ENCODE data around the gene AMBRA1. TPM values are rescaled to one million over a fixed set of nuclear protein-coding genes. Genes with fewer than 3 reads are reported as not detected.

Gene AMBRA1
- total RNA-seq, 1 donor from 2014 or later = 33.7 TPM

DNA sequence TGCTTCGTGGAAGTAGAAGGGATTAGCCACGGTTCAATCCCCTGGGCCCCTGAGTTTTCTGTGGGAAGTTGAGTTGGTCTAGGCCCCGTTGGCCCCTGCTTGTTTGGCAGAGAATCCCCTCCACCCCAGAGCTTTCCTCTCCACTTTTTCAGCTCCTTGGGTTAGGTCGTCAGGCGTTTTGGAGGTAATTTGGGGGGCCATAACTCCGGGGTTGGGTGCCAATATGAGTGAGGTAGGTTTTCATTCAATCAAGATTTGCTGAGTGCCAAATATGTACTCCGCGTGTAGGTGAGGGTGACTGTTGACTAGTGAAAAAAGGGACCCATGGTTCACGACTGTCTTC lies 24.1 kb upstream of the AMBRA1 start:
- no peak for DNase-seq (ENCODE audit: low spot score)
- intact Hi-C loops (cut with DNase I) = loop anchor here (10.0 kb wide), 1 partner anchor 233 kb away; the partner anchor contains the start of gene MDK
- ATAC-seq = no peak

DNA sequence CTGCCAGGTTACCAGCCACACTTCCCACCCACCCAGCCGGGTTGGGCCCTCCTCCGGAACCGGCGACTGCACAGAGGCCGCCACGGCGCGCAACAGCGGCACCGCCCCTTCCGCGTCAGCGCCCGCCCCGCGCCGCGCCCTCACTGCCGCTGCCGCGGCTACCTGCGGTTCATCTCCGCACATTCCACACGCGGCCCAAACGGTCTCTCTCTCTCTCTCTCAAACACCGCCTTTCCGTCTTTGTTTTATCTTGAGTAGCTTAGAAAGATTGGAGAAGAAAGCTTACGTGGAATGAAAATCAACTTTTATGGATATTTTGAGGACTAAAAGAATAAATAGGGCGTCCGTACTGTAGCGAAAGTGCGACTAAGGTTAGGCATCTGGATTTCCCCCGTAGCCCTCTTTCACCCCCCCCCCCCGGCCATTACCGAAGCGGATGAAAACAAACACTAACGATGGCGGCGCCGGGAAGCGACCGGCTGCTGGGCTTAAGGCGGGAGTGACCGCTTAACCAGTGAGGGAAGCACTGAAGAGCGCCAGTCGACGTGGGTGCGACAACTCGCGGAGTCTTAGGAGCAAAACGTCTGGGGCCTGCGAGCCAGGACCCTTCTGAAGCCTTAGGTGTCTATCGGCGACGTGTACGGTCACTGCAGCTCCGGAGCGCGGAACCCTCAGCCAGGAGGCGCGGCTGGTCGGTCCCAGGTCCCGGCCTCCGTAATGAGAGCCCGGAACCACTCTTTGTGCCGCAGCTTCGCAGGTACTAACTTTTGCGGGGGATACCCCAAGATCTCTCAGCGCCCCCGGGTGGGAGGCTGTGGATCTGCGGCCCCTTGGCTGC lies 23.5 kb upstream of the AMBRA1 start, which contains the start of the genes ATG13 and HARBI1:
Gene ATG13, plus strand, starts transcription at position 420 of the 838 bp plus-strand sequence. CDS start 26,739 bp downstream, outside the sequence.
Gene HARBI1, minus strand, starts transcription at position 94 of the 838 bp plus-strand sequence. CDS start 990 bp downstream, outside the sequence.
- intact Hi-C loops (cut with DNase I) = loop anchor here (10.0 kb wide), 1 partner anchor 233 kb away; the partner anchor contains the start of gene MDK
- ATAC-seq = peak; percentile 98
- DNase-seq (ENCODE audit: low spot score) = peak; percentile 92

DNA sequence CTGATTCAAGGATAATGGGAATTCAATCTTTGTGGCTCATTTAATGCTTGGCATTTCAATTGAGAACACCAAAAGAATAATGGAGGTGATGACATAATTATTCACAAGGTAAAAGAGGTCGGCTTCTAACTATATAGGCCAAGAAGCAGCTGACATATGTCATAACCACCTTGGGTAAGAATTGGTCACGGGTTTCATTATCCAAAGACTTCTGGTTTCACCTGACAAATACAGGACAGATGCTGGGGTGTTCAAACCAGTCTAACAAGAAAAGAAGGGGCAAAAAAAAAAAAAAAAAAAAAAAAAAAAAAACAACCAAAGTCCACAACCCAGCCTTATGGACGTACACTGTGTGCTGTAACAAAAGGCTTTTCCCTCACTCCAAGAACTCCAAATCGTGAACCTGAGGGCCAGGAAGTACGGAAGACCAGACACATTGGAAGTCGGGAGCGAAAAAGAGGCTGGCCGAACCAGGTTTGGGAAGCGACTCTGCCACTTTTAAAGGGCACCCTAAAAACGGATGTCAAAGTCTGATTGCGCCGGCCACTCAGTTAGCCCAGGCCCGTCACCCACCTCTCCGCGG lies 22.8 kb upstream of the AMBRA1 start:
- no peak for ATAC-seq

DNA sequence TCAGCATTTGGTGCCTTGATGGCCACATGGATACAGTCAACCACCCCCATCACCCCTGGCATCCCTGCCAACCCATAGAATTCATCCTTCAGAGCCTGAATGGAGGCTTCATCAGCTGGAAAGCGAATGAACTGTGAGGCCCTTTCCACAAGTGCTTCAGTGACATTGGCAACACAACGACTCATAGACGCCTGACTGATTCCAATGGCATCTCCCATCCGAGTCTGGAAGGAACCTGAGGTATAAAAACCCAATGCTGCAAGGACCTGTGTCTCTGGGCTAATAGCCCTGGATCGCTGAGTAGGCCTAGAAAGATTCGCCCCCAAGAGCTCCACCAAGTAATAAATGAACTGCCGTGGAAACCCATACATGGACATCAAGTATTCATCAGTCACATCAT lies 21.9 kb upstream of the AMBRA1 start:
- no peak for ATAC-seq
- intact Hi-C loops (cut with DNase I) = loop anchor here (10.0 kb wide), 1 partner anchor 231 kb away; the partner anchor contains the start of gene MDK
- no peak for DNase-seq (ENCODE audit: low spot score)

More for the DNA sequence above, 22.8 kb upstream of the AMBRA1 start:
- intact Hi-C loops (cut with DNase I) = loop anchor here (10.0 kb wide), 1 partner anchor 232 kb away; the partner anchor contains the start of gene MDK
- no peak for DNase-seq (ENCODE audit: low spot score)

DNA sequence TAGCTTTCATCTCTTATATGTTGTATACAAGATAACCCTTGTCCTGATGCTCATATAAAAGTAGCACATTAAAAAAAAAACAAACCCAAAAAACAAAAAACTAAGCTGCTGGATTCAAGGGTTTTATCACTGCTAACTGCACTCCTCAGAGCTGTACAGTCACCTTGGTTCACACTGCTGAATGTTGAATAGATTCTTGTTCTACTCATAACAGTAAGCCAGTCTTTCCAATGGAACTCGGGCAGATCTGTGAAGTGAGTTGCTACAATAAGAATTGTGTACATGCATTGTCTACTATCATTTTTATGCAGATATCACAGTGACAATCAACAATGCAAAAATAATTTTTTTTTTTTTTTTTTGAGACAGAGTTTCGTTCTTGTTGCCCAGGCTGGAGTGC lies 18.5 kb upstream of the AMBRA1 start:
- no peak for DNase-seq (ENCODE audit: low spot score)
- no peak for ATAC-seq
- intact Hi-C loops (cut with DNase I) = loop anchor here (10.0 kb wide), 1 partner anchor 228 kb away; the partner anchor contains the start of gene MDK

DNA sequence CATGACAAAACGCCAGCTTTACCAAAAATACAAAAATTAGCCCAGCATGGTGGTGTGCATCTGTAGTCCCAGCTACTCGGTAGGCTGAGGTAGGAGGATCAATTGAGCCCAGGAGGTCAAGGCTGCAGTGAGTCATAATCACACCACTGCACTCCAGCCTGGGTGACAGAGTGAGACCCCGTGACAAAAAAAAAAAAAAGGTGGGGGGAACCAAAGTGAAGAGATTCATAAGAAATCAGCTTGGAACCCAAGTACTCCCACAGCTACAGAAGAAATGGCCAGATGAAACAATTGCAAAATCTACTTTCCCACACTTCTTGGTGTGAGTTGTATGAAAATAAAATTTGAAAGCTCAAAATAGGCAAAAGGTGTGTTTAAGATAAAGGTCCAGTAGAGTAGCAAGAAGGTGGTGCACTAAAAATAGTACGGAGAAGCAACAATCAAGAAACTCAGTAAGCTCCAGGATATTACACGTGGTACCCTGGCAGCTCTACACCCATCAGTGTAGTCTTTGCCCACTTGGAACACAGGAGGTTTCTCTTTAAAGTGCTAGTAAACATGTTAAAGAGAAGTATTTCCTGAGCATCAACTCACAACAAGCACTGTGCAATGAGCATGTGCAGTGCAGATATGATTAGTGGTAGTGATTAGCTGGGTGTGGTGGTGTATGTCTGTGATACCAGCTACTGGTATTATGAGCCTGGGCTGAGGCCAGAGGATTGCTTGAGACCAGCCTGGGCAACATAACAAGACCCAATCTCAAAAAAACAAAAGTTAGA lies 17.9 kb upstream of the AMBRA1 start:
- DNase-seq (ENCODE audit: low spot score) = no peak
- no peak for ATAC-seq
- intact Hi-C loops (cut with DNase I) = loop anchor here (10.0 kb wide), 1 partner anchor 227 kb away; the partner anchor contains the start of gene MDK

DNA sequence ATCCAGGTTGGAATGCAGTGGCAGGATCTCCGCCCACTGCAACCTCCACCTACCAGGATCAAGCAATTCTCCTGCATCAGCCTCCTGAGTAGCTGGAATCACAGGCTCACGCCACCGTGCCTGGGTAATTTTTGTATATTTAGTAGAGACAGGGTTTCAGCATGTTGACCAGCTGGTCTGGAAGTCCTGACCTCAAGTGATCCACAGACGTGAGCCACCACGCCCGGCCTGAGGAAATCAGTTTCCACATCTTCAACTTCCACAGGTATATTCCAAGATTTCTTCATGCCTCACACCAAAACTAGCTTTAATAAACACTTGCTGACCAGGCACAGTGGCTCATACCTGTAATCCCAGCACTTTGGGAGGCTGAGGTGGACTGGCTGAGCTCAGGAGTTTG lies 15.6 kb upstream of the AMBRA1 start:
- no peak for DNase-seq (ENCODE audit: low spot score)
- intact Hi-C loops (cut with DNase I) = no loop called here
- no peak for ATAC-seq

DNA sequence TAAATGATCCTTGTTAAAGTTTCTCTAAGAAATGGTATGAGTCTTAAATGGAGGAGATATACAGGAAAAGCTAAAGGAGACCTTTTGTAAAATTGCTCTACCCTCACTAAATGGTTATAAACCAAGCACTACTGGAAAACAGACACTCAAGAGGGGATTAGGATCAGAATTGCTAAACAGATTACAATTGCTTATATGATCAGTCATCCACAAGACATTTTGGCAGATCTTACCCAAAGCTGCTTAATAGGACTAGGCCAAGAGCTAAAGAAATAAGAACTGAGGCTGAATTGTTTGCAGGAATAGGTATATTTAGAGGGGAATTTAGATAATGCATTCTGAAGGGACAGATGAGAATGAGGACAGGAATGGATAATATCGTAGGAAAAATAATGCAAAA lies 13.7 kb upstream of the AMBRA1 start:
- DNase-seq (ENCODE audit: low spot score) (no peak), ATAC-seq (no peak)
- intact Hi-C loops (cut with DNase I) = no loop called here

DNA sequence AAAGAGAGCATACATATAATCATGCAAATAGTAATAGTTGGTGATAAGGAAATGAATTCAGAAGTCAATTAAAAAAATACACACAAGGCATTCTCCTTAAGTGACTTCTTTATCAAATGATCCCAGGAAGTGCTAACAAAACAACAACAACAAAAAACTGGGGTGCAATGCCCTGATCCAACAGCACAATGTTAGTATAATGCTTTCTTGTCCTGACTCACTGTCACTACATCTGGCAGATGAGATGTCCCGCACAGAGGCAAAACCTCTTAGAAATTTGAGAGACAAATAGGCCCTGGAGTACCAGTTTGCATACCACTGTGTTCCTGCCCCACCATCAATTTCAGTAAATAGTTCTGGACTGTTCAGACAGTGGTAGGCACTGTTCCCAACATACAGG lies 11.0 kb upstream of the AMBRA1 start:
- DNase-seq (ENCODE audit: low spot score) (no peak), ATAC-seq (no peak)
- intact Hi-C loops (cut with DNase I) = no loop called here

DNA sequence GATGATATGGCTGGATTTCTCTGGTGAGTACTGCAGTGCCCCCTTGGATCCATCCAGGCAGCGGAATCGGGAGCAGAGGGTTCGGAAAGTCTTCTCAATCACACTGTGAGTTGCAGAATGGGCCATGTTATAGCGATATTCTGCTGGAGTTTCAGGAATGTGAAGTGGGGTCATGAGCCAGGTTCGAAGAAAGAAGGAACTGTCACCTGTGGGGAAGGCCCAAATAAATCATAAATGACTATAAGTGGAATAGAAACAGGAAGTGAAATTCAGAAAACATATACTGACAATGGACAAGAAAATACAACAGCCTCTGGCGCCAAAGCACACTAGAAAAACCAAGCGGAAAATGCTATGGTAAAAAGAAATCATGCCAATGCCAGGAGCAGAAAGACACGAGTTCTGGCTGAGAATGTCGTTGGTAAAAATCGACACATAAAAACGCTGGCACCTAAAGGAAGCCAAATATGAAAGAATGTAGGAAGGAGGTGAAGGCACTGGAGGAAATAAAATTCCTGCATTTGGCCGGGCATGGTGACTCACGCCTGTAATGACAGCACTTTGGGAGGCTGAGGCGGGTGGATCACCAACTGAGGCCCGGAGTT lies 10.0 kb upstream of the AMBRA1 start:
- DNase-seq (ENCODE audit: low spot score) = no peak
- no peak for ATAC-seq
- intact Hi-C loops (cut with DNase I) = no loop called here

DNA sequence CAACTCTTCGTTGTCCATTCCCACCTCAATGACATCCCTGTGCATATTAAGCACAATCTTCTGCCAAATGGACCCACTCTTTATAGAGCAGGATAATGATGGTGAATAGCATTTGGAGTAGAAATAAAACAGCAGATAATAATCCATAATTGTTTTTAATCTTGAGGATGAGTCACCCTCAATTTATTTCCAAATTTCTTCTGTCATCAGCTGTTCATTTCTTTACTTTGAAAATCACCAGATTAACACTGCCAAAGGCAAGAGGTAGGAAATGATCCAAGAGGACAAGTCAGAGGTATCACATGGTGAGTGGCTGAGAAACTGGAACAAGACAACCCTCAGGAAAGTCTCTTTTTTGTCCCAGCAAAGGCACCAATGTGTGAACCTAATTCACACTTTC lies 7.3 kb upstream of the AMBRA1 start:
- DNase-seq (ENCODE audit: low spot score) (no peak), ATAC-seq (peak; percentile 60)
- intact Hi-C loops (cut with DNase I) = no loop called here

DNA sequence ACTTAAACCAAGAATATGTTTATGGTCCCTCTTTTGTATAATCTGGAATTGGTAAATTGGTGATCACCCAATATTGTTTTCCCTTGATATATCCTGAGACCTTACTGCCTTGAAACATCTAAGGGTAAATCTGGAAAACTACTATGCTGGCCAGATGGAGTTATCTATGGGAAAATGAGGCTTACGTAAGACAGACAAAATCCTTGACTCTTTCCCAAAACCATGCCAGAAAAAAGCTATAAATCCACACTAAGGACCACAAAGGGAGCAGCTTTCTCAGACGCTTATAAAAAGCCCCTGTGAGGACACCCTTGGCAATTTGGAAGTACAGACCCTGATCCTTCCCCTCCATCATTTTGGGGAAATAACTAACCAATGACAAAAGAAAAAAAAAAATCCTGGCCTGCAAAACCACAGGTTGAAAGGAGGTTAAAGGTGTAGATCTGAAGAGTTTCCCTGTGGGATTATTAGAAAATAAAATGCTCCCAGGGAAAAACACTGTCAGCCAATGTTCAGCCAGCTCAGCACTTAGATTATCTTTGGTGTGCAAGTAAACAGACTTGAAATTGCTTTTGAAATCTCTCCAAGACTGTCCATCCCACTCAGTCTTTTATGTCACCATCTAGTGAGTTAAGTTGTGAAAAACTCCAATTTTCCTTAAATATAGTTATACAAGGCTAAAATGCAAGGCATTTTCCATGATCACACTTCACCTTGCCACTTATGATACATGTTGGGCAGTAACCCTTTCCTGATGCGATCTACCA lies 6.6 kb upstream of the AMBRA1 start:
- ATAC-seq (peak; percentile 54), DNase-seq (ENCODE audit: low spot score) (no peak)
- intact Hi-C loops (cut with DNase I) = no loop called here

DNA sequence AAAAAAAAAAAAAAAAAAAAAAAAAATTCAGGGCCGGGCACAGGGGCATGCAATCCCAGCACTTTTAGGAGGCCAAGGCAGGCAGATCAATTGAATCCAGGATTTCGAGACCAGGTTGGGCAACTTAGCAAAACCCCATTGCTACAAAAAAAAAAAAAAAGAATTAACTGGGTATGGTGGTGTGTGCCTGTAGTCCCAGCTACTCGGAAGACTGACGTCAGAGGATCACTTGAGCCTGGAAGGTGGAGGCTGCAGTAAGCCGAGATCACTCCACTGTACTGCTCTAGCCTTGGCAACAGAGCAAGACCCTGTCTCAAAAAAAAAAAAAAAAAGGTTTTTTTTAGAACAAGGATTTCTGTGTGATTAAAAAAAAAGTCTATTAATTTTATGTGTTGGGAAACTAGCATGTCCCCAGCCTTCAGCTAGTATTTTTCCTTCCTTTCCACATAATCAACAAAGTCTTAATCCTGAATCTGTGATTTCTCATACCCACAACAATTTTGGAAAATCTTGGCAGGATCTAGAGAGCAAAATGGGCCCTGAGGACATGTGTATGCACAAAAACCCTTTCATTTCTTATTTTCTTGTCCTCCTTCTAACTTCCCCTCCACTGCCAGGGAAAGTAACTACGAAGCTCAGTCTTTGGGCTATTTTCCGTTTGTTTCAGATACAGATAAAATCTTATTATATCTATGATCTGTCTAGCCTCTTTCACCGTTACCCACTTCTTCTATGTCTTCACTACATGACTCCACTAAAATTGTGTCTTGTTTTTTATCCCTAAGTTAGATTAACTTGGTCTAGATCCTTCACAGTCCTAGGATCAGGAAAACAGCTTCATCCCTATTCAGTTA lies 5.7 kb upstream of the AMBRA1 start:
- intact Hi-C loops (cut with DNase I) = no loop called here
- ATAC-seq (peak; percentile 92), DNase-seq (ENCODE audit: low spot score) (no peak)

DNA sequence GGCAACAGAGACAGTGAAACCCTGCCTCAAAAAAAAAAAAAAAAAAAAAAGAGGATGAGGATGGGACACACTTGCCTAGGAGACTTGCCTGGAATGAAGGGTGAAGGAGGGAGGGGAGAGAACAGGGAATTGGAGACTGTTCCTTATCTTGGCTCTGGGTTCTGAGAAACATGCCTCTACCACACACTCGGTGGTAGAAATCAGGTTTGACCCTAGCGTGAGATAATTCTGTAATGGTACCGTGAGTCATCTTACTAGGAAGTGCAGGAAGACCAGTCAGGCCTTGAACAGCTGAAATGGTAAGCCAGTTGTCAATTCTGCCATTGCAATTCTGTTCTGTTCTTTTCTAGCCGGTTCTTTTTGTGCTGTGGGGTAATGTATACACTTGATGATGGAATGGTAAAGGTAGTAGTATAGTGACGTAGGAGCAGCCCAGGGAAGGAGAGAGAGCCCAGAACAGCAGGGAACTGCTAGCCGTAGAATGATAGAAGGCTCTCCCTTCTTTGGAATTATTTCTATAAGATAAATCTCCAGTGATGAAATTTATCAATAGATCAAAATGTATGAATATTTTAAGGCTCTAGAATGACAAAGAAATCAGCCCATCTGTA lies 3.9 kb upstream of the AMBRA1 start:
- DNase-seq (ENCODE audit: low spot score) (no peak), ATAC-seq (no peak)
- intact Hi-C loops (cut with DNase I) = no loop called here

DNA sequence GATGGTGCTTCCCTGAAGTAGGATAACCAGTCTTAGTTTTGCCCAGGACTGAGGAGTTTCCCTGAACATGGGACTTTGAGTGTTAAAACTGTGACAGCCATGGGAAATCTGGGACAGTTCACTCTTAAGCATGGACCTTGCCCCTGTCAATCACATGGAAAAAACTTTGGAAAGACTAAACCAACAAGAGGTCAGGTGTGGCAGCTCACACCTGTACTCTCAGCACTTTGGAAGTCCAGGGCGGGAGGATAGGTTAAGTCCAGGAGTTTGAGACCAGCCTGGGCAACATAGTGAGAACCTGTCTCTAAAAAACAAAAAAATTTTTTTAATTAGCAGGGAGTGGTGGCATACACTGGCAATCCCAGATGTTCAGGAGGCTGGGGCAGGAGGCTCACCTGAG lies 3.3 kb upstream of the AMBRA1 start:
- intact Hi-C loops (cut with DNase I) = no loop called here
- ATAC-seq = no peak
- DNase-seq (ENCODE audit: low spot score) = no peak

DNA sequence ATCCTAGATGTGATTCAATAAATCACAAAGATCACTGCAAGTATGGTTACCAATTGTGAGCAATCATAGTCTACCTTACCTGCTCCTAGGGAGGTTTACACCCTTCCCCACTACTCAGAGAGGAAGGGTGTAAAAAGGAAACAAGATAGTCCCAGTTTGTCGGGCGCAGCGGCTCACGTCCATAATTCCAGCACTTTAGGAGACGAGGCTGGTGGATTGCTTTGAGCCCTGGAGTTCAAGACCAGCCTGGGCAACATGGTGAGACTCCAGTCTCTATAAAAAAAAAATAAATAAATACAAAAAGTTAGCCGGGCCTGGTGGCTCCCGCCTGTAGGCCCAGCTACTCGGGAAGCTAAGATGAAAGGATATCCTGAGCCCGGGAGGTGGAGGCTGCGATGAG lies 962 bp upstream of the AMBRA1 start:
- ATAC-seq (no peak), DNase-seq (ENCODE audit: low spot score) (no peak)

DNA sequence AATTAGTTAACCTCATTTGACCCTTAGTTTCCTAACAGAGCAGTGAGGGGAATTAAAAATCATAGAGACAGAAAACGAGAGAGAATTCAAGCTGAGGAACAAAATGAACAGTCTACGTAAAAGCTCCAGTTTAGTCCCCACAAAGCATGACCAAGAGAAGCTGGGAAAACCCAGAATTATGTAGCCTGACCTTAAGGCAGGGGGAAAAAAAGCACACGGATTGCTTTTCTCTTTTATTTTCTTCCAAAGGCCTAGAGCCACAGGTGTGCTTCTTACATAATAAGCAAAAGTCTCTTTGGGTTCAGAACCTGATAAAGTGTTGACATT lies 514 bp upstream of the AMBRA1 start:
- intact Hi-C loops (cut with DNase I) = no loop called here
- ATAC-seq (no peak), DNase-seq (ENCODE audit: low spot score) (no peak)

More for the DNA sequence above, 962 bp upstream of the AMBRA1 start:
- intact Hi-C loops (cut with DNase I) = no loop called here
